Erythroblast (primary cell): ENCODE results near the gene S100A2.
A peak's percentile ranks its signal among the peaks of the same experiment; 100 is the strongest.
"Not testable (repeated sequence)": the region's sequence is repeated elsewhere in the genome, so short reads cannot be mapped to it uniquely, and the experiment has no call there.

ENCODE experiments used
- DNase-seq, 2 experiments: peaks; one replicate each; lab custom pipeline; 2025; lab: John Stamatoyannopoulos, UW
- GATA1 ChIP-seq: IDR thresholded peaks from 2 replicates; pipeline ENCODE4 v1.6.1; 2011; ENCODE audit warnings: low read depth, mild to moderate bottlenecking, control low read depth, low read length, moderate library complexity
- POLR2A ChIP-seq: IDR thresholded peaks from 2 replicates; pipeline ENCODE4 v1.6.1; 2011; ENCODE audit warnings: mild to moderate bottlenecking, low read length

S100A2 gene

GRCh38 chr1:153532769-153533599 lies 32.7 kb downstream of the S100A2 start:
- TF ChIP-seq POLR2A, result no peak
- no peak for TF ChIP-seq GATA1
- DNase-seq, result peak; percentile 89 to 92

DNA sequence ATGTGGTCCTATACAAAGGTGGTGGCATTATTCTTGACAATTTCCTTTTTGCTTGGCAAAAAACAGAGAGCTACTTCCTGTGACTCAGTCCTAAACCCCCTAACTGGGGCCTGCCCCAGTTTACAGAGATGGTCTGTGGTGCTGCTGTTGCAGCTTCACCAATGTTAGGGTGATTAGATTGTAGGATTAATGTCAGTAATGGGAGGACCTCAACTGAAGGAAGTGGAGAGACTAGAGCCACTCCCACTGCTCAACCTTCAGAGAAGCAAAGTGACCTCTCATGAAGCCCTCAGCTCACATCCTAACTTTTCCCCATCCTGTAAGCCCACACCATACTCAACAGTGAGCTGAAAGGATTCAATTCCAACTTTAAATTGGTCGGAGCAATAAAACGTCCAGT lies 33.5 kb downstream of the S100A2 start:
- peak; percentile 65 for TF ChIP-seq POLR2A
- TF ChIP-seq GATA1, result no peak
- DNase-seq, result peak; percentile 53 to 77

DNA sequence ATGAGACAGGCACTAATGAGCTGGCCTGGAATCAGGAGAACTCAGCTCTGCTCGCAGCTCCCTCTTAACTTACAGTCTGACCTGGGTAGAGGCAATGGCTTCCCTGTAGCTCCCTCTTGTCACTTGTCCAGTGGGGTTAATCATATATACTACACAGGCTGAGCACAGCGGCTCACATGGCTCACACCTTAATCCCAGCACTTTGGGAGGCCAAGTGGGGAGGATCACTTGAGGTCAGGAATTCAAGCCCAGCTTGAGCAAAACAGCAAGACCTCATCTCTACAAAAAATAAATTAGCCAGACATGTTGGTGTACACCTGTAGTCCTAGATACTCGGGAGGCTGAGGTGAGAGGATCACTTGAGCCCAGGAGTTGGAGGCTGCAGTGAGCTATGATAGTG lies 34.0 kb downstream of the S100A2 start:
- TF ChIP-seq POLR2A, result no peak
- TF ChIP-seq GATA1, result no peak
- DNase-seq, result no peak

DNA sequence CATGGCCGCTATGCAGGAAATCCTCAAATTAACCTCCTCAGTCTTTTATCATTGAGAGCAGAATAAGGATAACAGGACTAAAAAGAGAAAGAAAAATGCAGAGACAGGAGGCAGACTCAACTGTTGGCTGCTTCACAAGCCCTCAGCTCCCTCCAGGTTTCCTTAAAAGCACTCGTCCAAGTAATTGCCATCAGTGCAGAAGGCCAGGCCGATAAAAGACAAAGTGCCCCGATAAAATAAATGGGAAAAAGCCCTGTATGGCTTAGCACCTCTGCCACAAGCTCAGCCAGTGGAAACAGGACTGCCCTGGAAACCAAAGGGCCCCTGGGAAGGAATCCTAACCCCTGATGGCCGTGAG lies 38.0 kb downstream of the S100A2 start:
- no peak for DNase-seq
- TF ChIP-seq GATA1 (no peak), POLR2A (no peak)

- TF ChIP-seq POLR2A (no peak), GATA1 (no peak)
- DNase-seq, result no peak
These were observed 38.5 kb downstream of the S100A2 start for GRCh38 chr1:153527023-153527682.

DNA sequence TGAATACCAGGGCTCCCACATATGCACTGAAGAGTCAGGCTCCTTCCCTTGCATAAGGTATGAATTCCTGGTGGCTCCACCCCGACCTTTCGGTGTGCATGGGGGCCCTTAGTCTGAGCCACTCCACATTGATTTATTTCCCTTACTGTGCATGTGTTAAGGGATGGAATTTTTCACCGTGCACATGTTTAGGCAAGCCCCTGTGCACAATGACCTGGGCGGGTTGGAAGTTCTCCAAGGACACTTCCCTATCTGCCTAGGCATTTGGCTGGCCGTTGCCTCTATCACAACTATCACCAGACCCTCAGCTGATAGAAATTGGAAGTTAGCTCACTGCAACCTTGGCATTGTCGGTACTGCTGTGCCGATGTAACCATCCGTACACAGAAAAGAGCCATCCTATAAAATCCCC lies 39.5 kb downstream of the S100A2 start:
- TF ChIP-seq POLR2A (peak; percentile 54), GATA1 (no peak)
- DNase-seq, result peak; percentile 65 to 86

GRCh38 chr1:153525088-153525728 lies 40.4 kb downstream of the S100A2 start:
- peak in 1 of 2 experiments; percentile 30 for DNase-seq
- TF ChIP-seq POLR2A (no peak), GATA1 (no peak)

DNA sequence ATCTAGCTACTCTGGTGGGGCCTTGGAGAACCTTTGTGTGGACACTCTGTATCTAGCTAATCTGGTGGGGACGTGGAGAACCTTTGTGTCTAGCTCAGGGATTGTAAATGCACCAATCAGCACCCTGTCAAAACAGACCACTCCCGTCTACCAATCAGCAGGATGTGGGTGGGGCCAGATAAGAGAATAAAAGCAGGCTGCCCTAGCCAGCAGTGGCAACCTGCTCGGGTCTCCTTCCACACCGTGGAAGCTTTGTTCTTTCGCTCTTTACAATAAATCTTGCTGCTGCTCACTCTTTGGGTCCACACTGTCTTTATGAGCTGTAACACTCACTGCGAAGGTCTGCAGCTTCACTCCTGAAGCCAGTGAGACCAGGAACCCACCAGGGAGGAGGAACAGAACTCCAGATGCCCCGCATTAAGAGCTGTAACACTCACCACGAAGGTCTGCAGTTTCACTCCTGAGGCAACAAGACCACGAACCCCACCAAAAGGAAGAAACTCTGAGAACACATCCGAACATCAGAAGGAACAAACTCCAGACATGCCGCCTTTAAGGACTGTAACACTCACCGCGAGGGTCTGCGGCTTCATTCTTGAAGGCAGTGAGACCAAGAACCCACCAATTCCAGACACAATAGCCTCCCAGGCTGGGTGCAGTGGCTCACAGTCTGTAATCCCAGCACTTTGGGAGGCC lies 43.1 kb downstream of the S100A2 start:
- peak; percentile 53 for TF ChIP-seq POLR2A
- peak in 1 of 2 experiments; percentile 35 for DNase-seq

DNA sequence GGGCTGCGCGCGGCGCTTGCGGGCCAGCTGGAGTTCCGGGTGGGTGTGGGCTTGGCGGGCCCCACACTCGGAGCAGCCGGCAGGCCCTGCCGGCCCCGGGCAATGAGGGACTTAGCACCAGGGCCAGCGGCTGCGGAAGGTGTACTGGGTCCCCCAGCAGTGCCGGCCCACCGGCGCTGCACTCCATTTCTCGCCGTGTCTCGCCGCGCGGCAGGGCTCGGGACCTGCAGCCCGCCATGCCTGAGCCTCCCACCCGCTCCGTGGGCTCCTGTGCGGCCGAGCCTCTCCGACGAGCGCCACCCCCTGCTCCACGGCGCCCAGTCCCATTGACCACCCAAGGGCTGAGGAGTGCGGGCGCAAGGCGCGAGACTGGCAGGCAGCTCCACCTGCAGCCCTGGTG lies 43.8 kb downstream of the S100A2 start:
- not testable (repeated sequence) for DNase-seq

DNA sequence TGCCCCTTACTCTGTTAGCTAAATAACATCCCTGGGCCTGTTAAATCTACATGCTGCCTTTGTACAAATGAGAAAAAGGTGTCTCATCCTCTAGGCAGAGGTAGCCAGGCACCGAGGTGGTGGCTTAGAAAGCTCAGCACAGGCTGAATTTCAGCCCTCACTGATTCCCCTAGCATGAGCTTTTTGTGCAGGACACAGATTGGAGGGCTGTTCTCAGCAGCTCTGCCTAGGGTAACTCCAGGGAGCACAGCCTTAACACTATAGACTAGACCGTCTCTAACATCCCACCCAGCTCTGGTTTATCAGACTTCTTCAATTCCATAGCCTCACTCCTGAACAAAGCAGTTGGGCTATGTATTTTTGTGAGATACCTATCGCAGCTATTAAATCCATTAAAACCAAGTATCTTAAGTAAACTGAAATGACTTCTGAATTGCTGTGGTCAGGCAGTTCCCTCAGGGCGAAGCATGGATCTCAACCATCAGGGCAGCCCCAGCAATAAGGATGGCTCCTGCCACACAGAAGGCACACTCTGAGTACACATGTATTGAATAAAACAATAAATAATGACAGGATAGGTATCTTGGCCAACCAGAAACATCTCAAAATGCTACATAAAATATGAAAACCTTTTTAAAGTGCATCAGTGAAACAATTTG lies 44.7 kb downstream of the S100A2 start:
- TF ChIP-seq GATA1, result no peak
- TF ChIP-seq POLR2A, result no peak
- DNase-seq, result no peak

- not testable (repeated sequence) for DNase-seq
These were observed 45.4 kb downstream of the S100A2 start for GRCh38 chr1:153520137-153520691.

GRCh38 chr1:153519242-153519641 lies 46.4 kb downstream of the S100A2 start:
- no peak for DNase-seq
- TF ChIP-seq POLR2A (no peak), GATA1 (no peak)

- TF ChIP-seq POLR2A (peak; percentile 49), GATA1 (no peak)
These were observed 49.9 kb downstream of the S100A2 start for GRCh38 chr1:153515504-153516394.

More at GRCh38 chr1:153515504-153516394, 49.9 kb downstream of the S100A2 start:
- DNase-seq, result peak; percentile 56 to 65
